GM12878 (cell line): ENCODE results near the gene COL4A1. TPM values are rescaled to one million over a fixed set of nuclear protein-coding genes. Genes with fewer than 3 reads are reported as not detected.

Experiments
- ATAC-seq: fragments of 200-7000 bp; cut with Tn5 transposase; 3 replicates; pipeline ENCODE4 v1.9.1; 2020; ENCODE audit warnings: mild to moderate bottlenecking, moderate library complexity
- BruUV-seq: library from RNA; stranded (reverse); fragments of 400-500 nt; replicated peaks from 2 replicates; lab custom pipeline; 2021; lab: Mats Ljungman, UMichigan
- CTCF ChIA-PET: fragments of 300-600 bp; sonication (Branson Sonifier 250); formaldehyde crosslinking; extraction: SDS; loops from one replicate; lab custom pipeline; 2021; ENCODE audit warnings: inconsistent platforms; lab: Yijun Ruan, JAX
- POLR2A ChIA-PET: fragments of 350-600 bp; formaldehyde crosslinking; extraction: SDS; loops from one replicate; lab custom pipeline; 2021; ENCODE audit warnings: inconsistent platforms; lab: Charles Lee
- RAD21 ChIA-PET: fragments of 300-600 bp; sonication (Branson Sonifier 250); formaldehyde crosslinking; loops from one replicate; lab custom pipeline; 2023; ENCODE audit warnings: antibody characterized with exemption; ENCODE audit not compliant: unreplicated experiment; lab: Charles Lee
- SMC1A ChIA-PET: fragments of 300-600 bp; sonication (Branson Sonifier 250); formaldehyde crosslinking; loops from one replicate; lab custom pipeline; 2023; ENCODE audit not compliant: unreplicated experiment, uncharacterized antibody; lab: Charles Lee
- DNase-seq: peaks from one replicate; pipeline ENCODE4 v3.0.0-alpha.2; 2011; ENCODE audit warnings: low read depth, low spot score
- FAIRE-seq: peaks from 3 replicates; lab custom pipeline; 2011; peaks lifted over from hg19 to GRCh38; lab: Jason Lieb, UNC
- H2AFZ ChIP-seq: 2 replicates; pipeline ENCODE4 v1.6.0; 2011; ENCODE audit warnings: low read depth, low read length, control low read depth; ENCODE audit not compliant: control insufficient read depth
- H3K27ac ChIP-seq: 2 replicates; pipeline ENCODE4 v1.5.1; 2011; ENCODE audit warnings: control low read depth; ENCODE audit not compliant: control insufficient read depth, insufficient read depth
- H3K27me3 ChIP-seq, 2 experiments: replicated peaks in 1 of 2; 2 replicates each; pipeline versions ENCODE4 v1.6.0 to v1.6.1; 2011; ENCODE audit warnings: low read length in 1 of 2; ENCODE audit not compliant: control insufficient read depth in 2 of 2, insufficient read depth in 2 of 2
- H3K36me3 ChIP-seq, 2 experiments: 2 replicates each; pipeline ENCODE4 v1.5.1; 2011; ENCODE audit warnings: low read length in 1 of 2; ENCODE audit not compliant: control insufficient read depth in 2 of 2, insufficient read depth in 2 of 2
- H3K4me1 ChIP-seq: 2 replicates; pipeline ENCODE4 v1.6.1; 2011; ENCODE audit warnings: mild to moderate bottlenecking, low read length, moderate library complexity, mixed read lengths; ENCODE audit not compliant: control insufficient read depth, insufficient read depth
- H3K4me2 ChIP-seq: 2 replicates; pipeline ENCODE4 v1.6.0; 2011; ENCODE audit warnings: control low read depth; ENCODE audit not compliant: control insufficient read depth, insufficient read depth
- H3K4me3 ChIP-seq: fragments of 200-600 bp; sonication (generic); 2 replicates; pipeline ENCODE4 v1.5.1; 2016
- H3K79me2 ChIP-seq: 2 replicates; pipeline ENCODE4 v1.6.0; 2011; ENCODE audit warnings: low read length; ENCODE audit not compliant: control insufficient read depth, insufficient read depth
- H3K9ac ChIP-seq: 2 replicates; pipeline ENCODE4 v1.8.0; 2011; ENCODE audit warnings: low read length, control low read depth, mixed read lengths; ENCODE audit not compliant: control insufficient read depth, insufficient read depth
- H3K9me3 ChIP-seq: replicated peaks from 3 replicates; pipeline ENCODE4 v1.5.1; 2011; ENCODE audit warnings: mild to moderate bottlenecking, low read length; ENCODE audit not compliant: control insufficient read depth, insufficient read depth
- H4K20me1 ChIP-seq: 2 replicates; pipeline ENCODE4 v1.6.0; 2011; ENCODE audit not compliant: control insufficient read depth, insufficient read depth
- BCL11A ChIP-seq: IDR thresholded peaks from 2 replicates; pipeline ENCODE4 v1.6.1; 2011; ENCODE audit warnings: low read depth, low read length
- CBX3 ChIP-seq: fragments of 200-600 bp; sonication (generic); IDR thresholded peaks from 2 replicates; pipeline ENCODE4 v1.6.1; 2016; ENCODE audit warnings: low read depth, borderline replicate concordance
- CHD1 ChIP-seq: IDR thresholded peaks from 2 replicates; pipeline ENCODE4 v1.6.1; 2012; ENCODE audit warnings: low read depth, low read length, improper control_type of control experiment
- IKZF2 ChIP-seq, 2 experiments: fragments of 450-650 bp; IDR thresholded peaks; 2 replicates each; pipeline ENCODE4 v1.6.1; 2017; ENCODE audit warnings: mild to moderate bottlenecking in 2 of 2, moderate library complexity in 2 of 2
- PML ChIP-seq: IDR thresholded peaks from 2 replicates; pipeline ENCODE4 v1.6.1; 2012; ENCODE audit warnings: low read length, inconsistent platforms
- SPI1 ChIP-seq: IDR thresholded peaks from 2 replicates; pipeline ENCODE4 v1.6.1; 2011; ENCODE audit warnings: low read depth, mild to moderate bottlenecking, low read length, moderate library complexity, borderline replicate concordance; ENCODE audit not compliant: insufficient read depth
- ZNF274 ChIP-seq: IDR thresholded peaks from one replicate; pipeline ENCODE4 v1.8.0; 2011; ENCODE audit not compliant: insufficient read length, insufficient read depth
- WGBS: methylation state at CpG from one replicate; pipeline ENCODE4 v1.1.6; 2016; ENCODE audit warnings: low lambda C conversion rate; ENCODE audit not compliant: insufficient replicate concordance, insufficient coverage; ENCODE audit errors: missing lambda C conversion rate; 5-methylcytosine and 5-hydroxymethylcytosine counted together
- in situ Hi-C: fragments of 300-500 bp; cut with MboI; formaldehyde crosslinking; loops from 9 replicates; pipeline ENCODE4 v1.14.3; 2018; ENCODE audit warnings: mixed read lengths
- intact Hi-C: fragments of 100-400 bp; cut with micrococcal nuclease; formaldehyde crosslinking; loops from one replicate; pipeline ENCODE4 v1.14.2; 2022; ENCODE audit not compliant: unreplicated experiment
- microRNA-seq: library from miRNA; unstranded; fragments of <30 nt; microRNA quantifications from one replicate; pipeline ENCODE4, GENCODE V29; 2018
- polyA plus RNA-seq, 11 experiments: library from polyadenylated mRNA; depleted of rRNA in 4 of 11; unstranded in 6 of 11; stranded (reverse) in 5 of 11; fragments of >200 nt; fragmentation: Nextera tagmentation in 4 of 11; fragmentation: Illumina TruSeq in 1 of 11; extraction: Ambion mirVana in 4 of 11; extraction: Trizol in 1 of 11; gene quantifications; 1 replicate in 1 of 11; 2 replicates in 10 of 11; pipeline versions ENCODE4 v1.2.1 to v1.2.3, GENCODE V29; 2011 to 2016; ENCODE audit warnings: inconsistent platforms in 2 of 11, missing spikeins in 2 of 11, low read depth in 1 of 11
- small RNA-seq: library from RNA; depleted of rRNA; stranded (forward); fragments of <200 nt; gene quantifications from one replicate; pipeline ENCODE3, GENCODE V24; 2014
- total RNA-seq, 4 experiments: library from RNA; depleted of rRNA in 3 of 4; stranded (reverse); fragments of >200 nt in 3 of 4; fragmentation: Illumina TruSeq in 1 of 4; extraction: Trizol in 1 of 4; gene quantifications; 2 replicates each; pipeline versions ENCODE4 v1.2.1 to v1.2.3, GENCODE V29; 2013 to 2021

The COL4A1 gene
- total and polyA plus RNA-seq, 10 of the 15 experiments (the other 5 are each of a cell fraction or from before 2014, with no cell fraction given): 0.07 to 0.31 (median 0.13) TPM; not detected in 6

- Histone ChIP-seq H3K36me3 (no peaks in the 10 kb centered on the region), H3K27me3 (no peaks in the 10 kb centered on the region), H3K27ac (no peak overlapping the region), H3K4me2 (no peak overlapping the region), H2AFZ (no peak overlapping the region), H3K9ac (no peak overlapping the region), H3K4me1 (no peaks in the 10 kb centered on the region), H3K9me3 (no peaks in the 10 kb centered on the region; the same call in 1 of the 3 replicates), H3K79me2 (no peaks in the 10 kb centered on the region), H3K4me3 (no peak overlapping the region), H4K20me1 (no peaks in the 10 kb centered on the region; the same call in 1 of the 2 replicates)
- TF ChIP-seq SPI1 (no peak), CBX3 (no peak), CHD1 (no peak), IKZF2 (IDR thresholded peaks at IDR 0.05) (no peak), ZNF274 (no peak), BCL11A (no peak), PML (no peak)
- intact Hi-C loops: no loop called here
- RAD21 ChIA-PET: no interaction called here
- BruUV-seq: no TSS peak
- in situ Hi-C loops: no loop called here
- ATAC-seq: no peak
- SMC1A ChIA-PET: no interaction called here
- POLR2A ChIA-PET: no interaction called here
- CTCF ChIA-PET: no interaction called here
- no peak for FAIRE-seq
- no peak for DNase-seq
- WGBS: 0% methylated on average over 1 of the region's 1 CpG
Observed at GRCh38 chr13:110099922-110100321, 207.0 kb downstream of the COL4A1 start.

Small RNA genes lying within 50 kb of the gene (microRNA-seq; reads per million reads assigned to microRNA genes)
- gene MIR8073: not detected

Small RNA genes lying within 50 kb of the gene (small RNA-seq; reads per million reads assigned to genes)
- gene MIR8073: not detected

Other genes with a start within 250 kb of the COL4A1 start
- 0.11 and 0.96 TPM in 2 replicates for gene COL4A2, start 127 bp upstream of the COL4A1 start, total RNA-seq (2014; rRNA removed)
- 0.14 and 0.18 TPM in 2 replicates for gene COL4A2, start 127 bp upstream of the COL4A1 start, total RNA-seq (2014; rRNA removed; fragmentation: Illumina TruSeq; extraction: Trizol)
- gene COL4A2, start 127 bp upstream of the COL4A1 start, total RNA-seq (2021): 0.80 and 1.6 TPM in 2 replicates
- gene COL4A2, start 127 bp upstream of the COL4A1 start, polyA plus RNA-seq (2011; rRNA removed): 0.16 and 0.20 TPM in 2 replicates
- gene COL4A2, start 127 bp upstream of the COL4A1 start, polyA plus RNA-seq (2014; fragmentation: Illumina TruSeq; extraction: Trizol): 0.41 TPM in 1 of 2 replicates, not detected in the other
- gene COL4A2, start 127 bp upstream of the COL4A1 start, polyA plus RNA-seq (2014; fragmentation: Nextera tagmentation; extraction: Ambion mirVana): not detected
- gene COL4A2, start 127 bp upstream of the COL4A1 start, polyA plus RNA-seq (2014; rRNA removed): 0.27 TPM in 1 of 2 replicates, not detected in the other
- 1 to 10 TPM in 1 of 2 experiments, under 1 TPM in 1; 0.62 to 1.1 TPM for gene COL4A2, start 127 bp upstream of the COL4A1 start, polyA plus RNA-seq (2016; fragmentation: Nextera tagmentation; extraction: Ambion mirVana)